Activated CD4-positive, alpha-beta T cell treated with anti-CD3 and anti-CD28 coated beads, Interleukin-2, amount 50 U/mL, for 48 hours (primary cell): ENCODE measurements around the gene ACRBP.

Source experiments
- DNase-seq, 2 experiments: peaks; one replicate each; pipeline ENCODE4 v3.0.0-alpha.2; 2020

ACRBP gene

DNA sequence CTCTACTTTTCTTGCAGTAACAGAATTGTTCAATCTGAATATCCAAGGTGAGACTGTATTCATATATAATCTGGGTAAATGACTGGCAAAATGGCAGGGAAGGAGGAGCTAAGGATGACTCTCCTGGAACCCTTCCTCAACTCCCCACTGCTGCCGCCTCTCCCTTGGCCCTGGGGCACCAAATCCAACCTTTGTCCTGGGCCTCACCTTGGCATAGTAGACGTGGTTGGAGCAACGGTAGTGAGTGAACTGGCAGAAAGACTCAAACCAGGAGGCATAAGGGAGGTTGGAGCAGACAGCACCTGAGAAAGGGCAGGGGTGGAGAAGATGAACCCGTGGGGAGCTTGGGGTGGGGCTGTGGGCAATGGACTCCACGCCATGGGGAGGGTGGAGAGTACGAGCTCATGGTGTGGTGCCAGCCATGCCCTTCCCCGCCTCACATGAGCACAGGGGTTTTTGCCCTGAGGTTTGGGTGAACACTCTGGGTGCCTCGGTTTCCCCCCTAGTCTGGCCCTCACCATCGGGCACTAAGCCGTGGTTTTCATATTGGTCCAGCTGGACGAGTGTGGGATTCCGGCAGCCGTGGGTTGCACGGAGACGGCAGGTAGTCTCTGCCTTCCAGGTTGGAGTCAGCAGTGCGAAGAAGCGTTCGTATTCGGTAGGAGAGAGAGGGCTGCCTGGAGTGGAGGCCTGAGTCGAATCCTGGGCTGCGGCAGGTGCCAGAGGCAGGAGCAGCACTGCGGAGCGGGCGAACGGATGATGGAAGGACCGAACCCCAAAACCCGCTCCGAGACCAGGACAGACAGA, 753 bp downstream of the ACRBP start:
- DNase-seq, result no peak

DNA sequence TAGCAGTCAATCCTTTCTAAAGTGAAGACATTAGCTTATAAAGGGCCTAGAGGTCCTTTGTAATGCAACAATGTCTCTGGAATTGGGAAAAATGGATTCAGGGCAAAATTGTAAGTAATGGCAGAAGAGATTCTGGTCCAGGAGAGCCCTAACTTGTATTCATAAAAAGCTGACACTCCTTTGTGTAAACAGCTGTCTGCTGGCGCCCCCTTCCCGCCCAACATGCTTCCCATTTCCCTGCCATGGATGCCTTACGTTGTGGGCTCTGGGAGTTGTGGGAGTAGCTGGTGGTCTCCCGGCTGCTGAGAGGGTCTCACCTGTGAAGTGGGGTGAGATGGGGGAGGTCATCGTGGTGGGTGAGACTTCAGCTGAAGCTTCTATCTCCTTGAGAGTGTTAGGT, 2.3 kb downstream of the ACRBP start:
- no peak for DNase-seq

DNA sequence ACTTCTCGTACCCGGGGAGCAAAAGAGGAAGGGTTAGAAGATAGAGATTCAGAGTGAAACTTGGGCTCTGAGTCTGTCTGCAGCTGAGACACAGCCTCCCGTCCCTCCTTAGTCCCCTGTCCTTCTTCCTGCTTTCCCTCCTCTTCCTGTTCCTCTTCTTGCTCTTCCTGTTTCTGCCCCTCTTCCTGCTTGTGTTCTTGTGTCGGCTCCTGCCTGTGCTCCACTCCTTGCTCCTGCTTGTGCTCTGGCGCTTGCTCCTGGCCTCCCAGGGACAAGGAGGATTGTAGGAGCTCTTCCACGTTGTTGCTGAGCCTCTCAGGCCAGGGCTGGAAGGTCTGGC, 3.0 kb downstream of the ACRBP start:
- DNase-seq, result no peak

DNA sequence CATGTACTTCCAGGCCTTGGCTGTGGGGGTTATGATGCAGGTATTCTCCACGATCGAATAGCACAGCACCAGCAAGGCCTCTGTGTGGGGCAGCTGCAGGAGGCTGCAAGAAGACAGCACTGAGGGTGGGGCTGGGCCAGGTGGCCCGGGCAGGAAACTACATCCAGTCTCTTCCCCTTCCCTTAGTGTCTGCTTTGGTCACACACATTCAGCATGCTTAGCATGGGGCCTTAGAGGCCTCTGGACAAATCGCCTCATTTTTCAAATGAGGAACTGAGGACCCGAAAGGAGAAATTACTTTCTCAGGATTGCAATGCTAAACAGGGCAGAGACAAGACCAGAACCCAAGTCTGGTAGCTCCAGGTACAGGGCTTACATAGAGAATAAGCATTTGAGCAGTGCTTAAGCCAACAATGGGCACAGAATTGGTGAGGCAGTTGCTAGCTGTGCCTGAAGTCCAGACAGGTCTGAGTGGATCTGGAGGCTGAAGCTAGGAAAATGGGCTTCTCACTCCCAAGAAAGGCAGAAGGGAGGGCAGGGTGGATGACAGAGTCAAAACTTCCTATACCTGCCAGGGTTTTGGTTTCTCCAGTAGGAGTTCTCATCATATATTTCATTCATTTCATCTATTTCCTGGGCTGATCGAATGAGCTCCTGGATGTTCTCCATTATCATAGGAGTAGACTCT, 3.5 kb downstream of the ACRBP start:
- no peak for DNase-seq

DNA sequence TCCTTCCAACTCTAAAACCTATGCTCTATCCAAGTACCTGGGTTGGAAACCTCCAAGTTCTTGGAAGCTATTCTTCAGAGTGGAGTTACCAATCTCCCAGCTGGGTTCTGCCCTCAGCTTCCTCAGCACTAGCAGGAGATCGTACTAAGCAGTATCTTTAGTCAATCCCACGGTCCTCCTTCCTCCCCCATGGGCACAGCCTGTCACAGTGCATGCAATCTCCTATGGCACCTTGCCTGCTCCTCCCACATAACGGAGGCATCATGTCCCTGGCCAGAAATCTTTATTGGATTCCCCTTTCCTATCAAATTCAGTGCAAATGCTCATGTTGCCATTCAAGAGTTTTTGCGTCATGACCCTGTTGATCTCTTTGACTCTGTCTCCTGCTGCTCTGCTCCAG, 6.1 kb downstream of the ACRBP start:
- DNase-seq, result no peak

DNA sequence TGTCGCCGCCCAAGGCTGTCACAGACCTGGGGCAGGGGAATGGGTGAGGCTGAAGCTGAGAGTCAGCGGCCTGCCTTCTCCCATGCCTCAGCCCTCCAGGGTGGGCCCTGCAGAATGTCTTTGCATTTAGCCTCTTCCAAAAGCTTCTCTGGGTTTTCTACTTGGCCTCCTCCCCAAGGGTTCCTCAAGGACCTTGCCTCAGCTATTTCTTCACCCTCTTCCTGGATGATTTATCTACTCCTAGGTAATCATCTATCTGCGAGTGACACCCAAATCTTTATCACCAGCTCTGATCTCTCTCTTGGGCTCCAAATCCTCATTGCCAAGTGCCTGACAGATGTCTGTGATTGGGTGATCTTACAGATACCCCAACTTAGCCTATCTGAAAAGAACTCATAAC, 6.7 kb downstream of the ACRBP start:
- no peak for DNase-seq

DNA sequence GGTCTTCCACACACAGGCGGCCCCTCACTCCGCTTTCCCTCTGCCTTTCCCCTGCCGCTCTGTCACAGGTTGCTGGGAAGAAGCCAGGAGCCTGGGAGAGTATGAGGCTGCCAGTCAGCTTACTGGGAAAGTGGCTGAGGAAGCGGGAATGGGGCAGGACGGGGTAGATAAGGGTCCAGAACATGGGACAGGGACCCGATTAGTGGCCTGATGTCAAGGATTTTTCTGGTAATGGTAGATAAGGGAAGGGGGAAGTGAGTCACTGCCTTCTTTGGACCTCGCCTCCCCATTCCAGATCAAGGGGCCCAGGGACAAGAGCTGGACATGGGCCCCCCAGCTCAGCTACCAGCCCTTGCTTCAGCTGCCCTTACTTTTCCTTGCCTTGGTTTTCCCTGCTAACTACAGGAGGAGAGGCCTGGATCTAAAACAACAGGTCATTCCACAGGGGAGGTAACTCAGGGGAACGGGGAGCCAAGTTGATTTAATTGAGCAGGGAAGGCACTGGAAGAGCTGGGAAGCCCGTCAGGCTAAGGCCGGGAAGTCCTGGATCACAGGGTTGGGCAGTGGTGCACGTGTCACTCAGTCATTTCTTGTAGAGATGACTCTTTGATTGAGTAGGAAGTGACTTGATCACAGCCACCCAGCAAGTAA, 8.0 kb downstream of the ACRBP start:
- no peak for DNase-seq

DNA sequence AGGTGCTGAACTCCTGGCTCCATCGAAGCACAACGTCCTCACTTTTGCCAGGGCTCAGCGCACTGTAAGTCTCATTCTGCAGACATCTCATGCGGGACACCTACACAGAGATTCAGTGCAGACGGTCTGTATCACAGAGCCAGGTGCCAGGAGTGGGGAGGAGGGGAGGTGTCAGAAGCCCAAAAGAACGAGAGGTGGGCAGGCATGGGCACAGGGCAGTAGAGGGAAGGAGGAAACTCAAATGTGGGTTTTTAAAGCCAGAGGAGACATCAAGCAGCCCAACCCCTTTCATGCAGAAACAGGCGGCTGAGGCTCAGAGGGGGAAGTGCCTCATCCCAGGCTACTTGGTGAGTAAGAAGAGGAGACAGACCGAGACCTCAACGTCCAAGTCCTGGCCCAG, 8.9 kb downstream of the ACRBP start:
- DNase-seq, result no peak

DNA sequence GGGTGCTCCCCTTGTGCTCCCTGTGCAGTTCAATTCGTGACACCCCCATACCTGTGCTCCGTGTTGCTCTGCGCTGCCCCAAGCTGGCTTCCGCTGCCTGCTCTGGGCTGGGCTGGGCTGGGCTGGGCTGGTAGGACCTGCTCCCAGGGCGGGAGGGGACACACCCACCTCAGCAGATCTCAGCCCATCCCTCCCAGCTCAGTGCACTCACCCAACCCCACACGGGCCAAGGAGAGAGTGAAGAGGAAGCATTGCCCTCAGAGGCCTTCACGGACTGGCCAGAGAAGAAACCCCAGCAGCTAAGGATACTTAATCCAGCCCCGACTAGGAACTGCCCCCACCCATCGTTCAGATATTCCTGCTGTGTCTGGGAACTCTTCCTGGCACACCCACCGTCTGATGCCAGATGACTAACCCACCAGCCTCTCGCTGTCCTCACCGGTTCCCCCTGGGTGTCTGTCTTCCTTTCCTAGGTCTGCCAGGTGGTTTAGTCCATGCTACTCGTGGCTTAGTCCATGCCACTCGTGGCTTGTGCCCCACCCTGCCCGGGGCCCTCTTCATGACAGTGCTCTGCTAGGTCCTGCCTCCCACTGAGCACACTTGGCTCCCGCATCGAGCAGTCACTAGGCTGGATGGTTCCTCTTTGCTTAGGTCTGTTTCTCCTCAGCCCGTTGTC, 11.2 kb downstream of the ACRBP start, which contains the start of gene LPAR5:
LPAR5 (minus strand) TSS at position 104 of the 676 bp plus-strand sequence. CDS start 14,711 bp downstream, outside the sequence.
- peak in 1 of 2 experiments; percentile 28 for DNase-seq

DNA sequence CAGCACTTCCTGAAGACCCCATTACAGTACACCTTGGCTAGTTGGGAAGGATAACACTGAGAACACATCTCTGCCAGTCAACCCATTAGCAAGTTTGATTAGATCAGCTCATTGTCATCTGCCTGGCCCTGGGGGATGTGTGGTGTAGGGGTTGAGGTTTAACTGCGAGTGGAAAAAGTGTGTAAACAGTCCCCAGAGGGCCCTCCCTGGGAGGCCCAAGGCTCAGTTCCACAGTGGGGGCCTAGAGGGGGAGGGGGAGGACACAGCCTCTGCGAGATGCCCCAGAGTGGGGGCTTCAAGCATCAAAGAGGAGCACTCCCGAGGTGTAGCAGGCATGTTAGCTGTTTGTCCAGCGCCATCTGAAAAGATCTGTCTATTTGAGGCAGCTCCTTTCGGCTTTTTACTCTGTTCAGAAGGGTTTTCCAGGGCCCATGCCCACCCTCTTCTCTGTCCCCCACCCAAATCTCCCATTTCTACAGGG, 11.8 kb downstream of the ACRBP start:
- DNase-seq, result peak in 1 of 2 experiments; percentile 58

DNA sequence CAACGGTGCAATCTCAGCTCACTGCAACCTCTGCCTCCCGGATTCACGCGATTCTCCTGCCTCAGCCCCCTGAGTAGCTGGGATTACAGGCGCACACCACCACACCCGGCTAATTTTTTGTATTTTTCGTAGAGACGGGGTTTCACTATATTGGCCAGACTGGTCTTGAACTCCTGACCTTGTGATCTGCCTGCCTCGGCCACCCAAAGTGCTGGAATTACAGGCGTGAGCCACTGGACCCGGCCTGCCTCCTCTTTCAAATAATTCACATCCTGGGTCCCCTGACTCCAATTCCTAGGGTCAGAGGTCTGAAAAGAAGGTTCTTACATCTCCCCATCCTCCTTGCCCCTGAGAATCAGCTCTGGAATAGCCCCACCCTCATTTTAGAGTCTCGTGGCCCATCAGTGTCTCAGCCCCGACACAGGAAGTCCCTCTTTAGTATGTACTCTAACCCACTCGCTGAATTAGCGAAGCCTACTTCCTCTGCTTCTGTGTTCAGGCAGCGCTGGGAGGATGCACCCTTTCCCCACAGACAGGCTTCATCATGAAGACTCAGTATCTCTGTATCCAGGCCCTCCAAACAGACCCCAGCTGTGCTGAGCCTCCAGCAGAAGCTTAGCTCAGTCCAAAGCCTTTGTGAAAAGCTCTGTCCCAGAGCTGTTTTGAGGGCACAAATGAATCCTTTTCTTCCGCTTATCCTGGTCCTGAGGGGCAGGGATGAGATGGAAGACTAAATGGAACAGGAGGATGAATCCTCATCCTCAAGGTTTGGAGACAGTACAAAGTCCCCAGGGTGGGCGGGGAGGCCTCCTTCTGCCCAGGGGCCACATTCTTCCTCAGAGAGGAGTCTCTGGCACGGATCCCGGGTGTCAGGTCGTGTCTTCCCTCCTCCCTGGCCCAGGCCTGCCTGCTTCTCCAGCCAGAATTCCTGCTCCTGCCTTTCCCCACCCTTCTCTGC, 14.9 kb downstream of the ACRBP start:
- peak in 1 of 2 experiments; percentile 49 for DNase-seq

DNA sequence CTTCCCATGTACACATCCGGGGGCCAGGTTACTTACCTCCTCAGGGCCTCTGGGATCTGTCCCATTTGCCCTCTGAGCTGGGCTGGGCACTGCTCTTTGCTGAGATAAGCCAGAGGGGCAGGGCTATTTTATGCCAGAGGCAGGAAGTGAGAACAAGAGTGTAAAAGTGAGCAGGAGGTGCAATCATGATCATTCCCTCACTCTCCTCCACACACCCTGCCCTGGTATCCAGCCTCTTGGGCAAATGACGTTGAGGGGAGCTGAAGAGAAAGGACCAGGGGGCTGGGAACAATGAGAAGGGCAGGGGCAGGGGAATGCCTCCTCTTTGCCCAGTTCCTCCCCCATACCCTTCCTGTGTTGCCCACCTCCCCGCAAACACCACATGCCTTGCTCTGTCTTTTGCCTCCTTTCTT, 15.7 kb downstream of the ACRBP start:
- peak in 1 of 2 experiments; percentile 31 for DNase-seq

DNA sequence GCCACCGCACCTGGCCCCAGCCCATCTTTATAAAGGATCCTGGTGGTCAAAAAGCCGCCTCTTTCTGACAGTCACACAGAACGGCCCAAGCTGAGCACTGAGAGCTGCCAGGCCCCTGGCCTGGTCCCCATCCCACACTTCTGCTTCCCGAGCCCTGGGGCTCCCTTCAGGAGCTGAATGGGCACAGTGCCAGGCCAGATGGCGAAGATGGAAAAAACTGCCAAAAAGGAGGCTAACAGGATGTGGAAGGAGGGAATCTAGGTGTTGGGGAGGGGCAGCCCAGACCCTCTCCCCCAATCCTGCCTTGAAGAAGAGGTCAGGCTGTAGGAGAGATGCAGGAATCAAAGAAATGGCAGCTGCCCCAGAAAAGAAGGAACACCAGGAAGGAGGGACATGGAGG, 16.5 kb downstream of the ACRBP start:
- DNase-seq, result no peak

DNA sequence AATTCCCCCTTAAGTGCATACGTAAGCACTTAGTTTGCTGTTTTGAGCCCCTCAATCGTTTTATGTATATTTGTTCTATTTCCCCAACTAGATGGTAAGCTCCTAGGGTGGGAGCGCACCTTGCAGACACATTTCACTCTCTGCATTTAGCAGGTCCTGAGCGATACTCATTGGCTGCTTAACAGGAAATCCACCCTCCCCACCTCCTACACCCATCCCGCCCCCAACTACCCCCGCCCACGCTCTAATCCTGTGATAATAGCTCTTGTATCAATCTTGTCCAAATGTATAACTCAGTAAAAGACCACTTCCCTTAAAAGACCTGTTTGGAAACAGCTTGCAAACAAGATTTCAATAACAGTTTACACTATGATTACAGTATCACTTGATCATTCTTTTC, 19.6 kb downstream of the ACRBP start:
- peak in 1 of 2 experiments; percentile 30 for DNase-seq

DNA sequence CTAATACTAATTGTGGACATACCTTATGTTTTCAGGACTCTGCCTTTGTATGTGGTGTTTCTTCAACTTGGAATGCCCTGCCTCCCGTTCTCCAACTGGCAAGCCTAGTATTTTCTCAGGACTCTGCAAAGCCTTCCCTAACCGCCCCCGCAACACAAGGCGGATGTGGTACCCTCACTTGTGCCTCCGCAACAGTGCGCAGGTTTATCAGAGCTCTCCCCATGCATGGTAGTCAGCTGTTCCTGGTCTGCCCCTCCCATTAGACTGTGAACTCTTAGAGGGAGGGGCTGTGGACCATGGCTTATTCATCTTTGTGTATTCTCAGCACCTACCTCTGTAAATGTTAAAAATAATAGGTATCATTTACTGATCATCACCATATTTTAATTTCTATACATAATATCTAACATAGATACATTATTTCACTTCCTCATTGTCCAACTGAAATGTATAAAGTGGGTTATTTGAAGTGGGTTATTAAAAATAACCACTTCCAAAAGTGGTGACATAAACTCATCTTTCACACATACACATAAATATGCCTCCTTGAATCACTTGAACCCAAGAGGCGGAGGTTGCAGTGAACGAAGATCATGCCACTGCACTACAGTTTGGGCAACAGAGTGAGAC, 20.5 kb downstream of the ACRBP start:
- DNase-seq, result no peak

DNA sequence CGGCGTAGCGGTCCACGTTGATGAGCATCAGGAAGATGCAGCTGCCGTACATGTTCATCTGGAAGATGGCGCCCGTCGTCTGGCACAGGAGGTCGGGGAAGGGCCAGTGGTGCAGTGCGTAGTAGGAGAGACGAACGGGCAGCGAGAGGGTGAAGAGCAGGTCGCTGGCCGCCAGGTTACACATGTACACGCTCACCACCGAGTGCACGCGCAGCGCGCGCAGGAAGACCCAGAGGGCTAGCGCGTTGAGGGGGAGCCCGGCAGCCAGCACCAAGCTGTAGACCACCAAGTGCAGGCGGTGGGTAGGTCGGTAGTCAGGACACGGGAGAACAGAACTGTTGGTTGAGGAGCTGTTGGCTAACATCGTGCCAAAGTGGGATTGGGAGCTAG, 26.4 kb downstream of the ACRBP start:
- no peak for DNase-seq

DNA sequence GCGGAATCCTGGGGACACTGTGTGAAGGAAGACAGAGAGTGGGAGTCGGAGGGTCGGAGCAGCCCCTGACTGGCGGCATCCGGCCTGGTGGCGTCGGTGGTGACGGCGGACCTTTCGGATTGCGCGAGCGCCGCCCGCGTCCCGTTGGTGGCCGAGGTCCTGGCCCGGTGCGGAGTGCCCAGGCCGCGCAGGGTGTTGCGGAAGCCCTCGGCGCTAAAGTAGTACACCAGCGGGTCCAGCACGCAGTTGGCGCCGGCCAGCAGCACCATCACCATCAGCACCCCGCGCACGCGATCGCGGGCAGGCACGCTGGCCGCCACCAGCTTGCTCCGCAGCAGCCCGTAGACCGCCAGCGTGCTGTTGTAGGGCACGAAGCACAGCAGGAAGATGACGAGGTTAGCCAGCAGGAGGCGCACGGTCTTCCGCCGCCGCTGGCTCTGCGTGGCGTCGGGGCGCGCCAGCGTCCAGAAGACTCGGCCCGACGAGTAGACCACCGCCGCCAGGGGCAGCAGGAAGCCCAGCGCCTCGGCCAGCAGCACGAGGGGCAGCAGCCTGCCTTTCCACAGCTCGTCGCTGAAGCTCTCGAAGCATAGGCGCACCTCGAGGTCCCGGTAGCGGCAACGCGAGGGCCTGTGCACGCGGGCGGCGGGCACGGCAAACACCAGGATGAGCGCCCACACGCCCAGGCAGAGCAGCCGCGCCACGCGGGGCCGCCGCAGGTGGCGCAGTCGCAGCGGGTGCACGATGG, 26.9 kb downstream of the ACRBP start:
- peak; percentile 61 to 66 for DNase-seq

DNA sequence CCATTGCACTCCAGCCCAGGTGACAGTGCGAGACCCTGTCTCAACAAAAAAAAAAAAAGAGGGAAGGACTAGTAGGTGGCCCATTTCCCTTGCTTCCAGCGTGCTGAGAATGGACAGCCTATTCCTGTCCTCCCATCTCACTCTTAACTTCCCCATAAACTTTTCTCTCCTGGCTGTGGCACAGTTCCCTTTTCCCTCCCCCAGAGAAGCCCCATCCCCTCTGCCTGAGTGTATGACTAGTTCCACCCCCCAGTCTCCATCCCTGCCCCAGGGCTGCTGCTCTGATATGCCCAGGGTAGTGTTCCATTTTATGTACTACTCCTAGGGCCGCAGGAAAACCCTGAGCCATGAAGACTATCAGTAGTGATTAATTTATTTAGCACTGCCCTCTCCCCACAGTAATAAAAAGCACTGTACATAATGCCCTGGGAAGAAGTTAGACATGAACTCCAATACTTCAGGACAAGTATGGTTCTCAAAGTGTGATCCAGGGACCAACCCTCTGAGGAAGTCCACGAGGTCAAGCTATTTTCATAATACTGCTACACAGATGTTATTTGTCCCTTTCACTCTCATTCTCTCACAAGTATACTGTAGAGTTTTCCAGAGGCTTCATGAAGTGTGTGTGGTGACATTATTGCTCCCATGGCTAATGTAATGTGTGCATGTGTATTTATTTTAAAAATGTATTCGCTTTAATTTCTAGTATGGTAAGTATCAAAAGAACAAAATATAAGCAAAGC, 28.6 kb downstream of the ACRBP start:
- DNase-seq, result no peak

DNA sequence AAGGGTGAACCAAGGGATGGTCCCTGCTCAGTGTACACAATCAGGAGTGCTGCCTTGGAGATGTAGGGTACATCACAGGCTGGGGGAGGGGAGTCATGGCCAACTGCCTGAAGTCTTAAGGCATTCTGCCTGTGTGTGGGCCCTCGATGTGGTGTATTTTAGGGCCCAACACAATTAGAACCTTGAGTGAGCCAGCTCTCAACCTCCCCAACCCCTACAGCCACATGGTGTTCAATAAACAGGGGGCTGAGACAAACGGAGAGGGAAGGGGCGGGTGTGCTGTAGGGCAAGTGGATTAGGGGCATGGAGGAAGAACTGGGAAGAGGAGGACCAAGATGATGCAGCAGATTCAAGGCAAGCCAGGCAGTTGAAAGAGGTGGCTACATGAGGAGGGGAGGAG, 31.4 kb downstream of the ACRBP start:
- DNase-seq, result no peak
